ENCODE results near the gene EPS8L3.
"Not testable (repeated sequence)": the region's sequence is repeated elsewhere in the genome, so short reads cannot be mapped to it uniquely, and the experiment has no call there.

The EPS8L3 gene, protein sequence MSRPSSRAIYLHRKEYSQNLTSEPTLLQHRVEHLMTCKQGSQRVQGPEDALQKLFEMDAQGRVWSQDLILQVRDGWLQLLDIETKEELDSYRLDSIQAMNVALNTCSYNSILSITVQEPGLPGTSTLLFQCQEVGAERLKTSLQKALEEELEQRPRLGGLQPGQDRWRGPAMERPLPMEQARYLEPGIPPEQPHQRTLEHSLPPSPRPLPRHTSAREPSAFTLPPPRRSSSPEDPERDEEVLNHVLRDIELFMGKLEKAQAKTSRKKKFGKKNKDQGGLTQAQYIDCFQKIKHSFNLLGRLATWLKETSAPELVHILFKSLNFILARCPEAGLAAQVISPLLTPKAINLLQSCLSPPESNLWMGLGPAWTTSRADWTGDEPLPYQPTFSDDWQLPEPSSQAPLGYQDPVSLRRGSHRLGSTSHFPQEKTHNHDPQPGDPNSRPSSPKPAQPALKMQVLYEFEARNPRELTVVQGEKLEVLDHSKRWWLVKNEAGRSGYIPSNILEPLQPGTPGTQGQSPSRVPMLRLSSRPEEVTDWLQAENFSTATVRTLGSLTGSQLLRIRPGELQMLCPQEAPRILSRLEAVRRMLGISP

DNA sequence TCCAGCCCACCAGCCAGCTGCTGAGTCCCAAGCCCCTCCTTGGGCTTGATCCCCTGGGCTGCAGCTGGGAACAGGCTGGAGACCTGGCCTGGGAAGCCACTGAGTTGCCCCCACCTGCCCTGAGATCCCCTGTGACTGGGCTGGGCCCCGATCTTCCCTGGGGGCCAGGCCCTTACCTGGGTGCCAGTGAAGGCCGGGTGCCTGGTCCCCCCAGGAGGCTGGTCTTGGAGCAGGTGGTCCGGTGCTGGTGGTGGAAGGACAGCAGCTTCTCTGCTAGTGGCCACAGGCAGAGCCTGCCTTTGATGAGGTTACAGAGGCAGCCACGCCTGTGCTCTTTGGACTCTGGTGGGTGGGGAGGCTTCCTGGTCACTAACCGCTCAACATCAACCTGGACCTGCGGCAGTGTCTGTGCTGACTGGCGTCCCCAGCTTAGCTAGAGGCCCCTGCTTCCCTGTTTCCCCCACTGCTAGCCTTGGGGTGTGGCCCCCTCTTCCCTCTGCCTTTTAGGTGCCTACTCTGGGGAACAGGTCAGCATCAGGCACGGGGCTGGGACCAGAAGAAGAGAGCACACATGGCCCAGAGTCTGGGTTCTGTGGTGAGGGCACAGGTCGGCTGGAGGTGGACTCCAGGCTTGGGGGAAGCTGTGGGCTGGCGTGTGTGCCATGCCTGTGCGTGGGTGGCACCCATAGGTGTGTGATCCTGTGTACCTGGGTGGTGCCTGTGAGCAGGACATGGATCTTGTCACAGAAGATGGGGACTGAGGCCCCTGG, at the start of gene EPS8L3:
EPS8L3 (minus strand) TSS at position 278 of the 770 bp plus-strand sequence. CDS start 2,174 bp downstream, outside the sequence.
- DNase-seq (ENCODE audit: low spot score) = no peak

DNA sequence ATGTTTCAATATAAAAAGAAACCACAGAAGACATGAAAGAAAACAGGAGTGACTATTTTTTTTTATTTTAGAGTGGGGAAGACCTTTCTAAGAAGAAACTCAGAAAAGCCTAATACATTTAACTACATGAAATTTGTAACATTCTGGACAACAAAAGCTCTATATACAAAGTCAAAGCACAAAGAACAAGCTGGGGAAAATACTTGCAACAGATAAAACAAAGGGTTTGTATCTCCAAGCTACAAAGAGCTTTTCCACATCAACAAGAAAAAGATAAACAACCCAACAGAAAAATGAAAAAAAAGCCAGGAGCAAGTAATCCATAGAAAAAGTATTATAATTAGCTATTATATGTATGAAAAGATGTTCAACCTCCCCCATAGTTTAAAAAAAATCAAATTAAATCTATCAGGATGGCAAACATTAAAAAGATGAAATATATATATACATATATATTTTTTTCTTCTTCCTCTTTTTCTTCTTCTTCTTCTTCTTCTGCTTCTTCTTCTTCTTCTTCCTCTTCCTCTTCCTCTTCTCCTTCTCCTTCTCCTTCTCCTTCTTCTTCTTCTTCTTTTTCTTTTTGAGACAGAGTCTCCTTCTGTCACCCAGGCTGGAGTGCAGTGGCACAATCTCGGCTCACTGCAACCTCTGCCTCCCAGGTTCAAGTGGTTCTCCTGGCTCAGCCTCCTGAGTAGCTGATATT, 49.1 kb upstream of the EPS8L3 start:
- DNase-seq (ENCODE audit: low spot score) = no peak

DNA sequence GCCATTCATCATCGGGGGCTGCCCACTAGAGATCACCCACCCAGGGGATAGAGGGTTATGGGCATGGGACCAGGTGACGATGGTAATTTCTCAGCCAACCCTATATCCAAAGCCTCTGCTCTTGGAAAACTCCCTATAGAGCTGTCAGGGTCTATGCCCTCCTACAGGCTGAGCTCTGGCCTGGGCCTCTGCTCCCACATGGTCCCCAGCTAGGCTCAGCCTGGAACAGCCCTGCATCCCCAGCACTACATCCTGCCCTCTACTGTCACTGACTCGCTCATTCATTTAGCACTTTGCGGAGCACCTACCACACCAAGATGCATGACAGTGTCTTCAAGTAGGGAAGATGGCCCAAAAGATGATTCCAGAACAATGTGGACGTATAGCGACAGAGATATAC, 45.0 kb upstream of the EPS8L3 start:
- DNase-seq (ENCODE audit: low spot score) = no peak

DNA sequence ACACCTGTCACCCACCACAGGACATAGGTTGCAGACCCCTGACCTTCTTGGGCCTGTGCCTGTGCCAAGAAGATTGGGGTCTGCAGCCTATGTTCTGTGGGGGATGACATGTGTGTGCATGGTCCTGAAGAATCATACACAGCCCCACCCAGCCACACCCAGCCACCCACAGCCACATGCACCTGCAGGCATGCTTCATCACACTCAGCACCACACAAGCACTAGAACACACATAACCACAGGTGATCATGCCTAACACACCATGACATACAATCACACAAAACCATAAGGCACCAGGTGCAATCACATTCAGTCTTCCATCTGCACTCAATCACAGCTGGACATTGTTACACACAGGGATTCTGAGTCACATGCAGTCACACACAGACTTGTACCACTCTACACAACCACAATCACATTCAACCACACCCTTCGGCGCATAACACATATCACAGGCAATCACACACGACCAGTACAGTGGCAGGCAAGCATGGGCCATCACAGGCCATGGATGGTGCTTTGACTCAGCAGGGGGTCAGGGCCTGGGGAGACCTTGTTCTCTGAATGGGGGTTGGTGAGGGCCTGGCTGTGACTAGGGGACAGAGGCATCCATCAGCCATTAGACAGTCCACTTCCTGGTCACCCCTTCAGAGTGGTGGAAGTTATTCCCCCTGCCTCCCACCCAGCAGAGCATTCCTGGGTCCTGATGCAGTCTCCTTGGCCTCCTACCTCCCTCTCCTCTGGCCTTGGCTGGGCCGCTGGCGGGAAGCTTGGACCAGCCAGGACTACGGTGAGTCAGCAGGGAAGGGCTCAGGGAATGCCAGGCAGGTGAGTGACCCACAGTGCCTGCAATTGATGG, 44.3 kb upstream of the EPS8L3 start:
- DNase-seq (ENCODE audit: low spot score) = no peak

DNA sequence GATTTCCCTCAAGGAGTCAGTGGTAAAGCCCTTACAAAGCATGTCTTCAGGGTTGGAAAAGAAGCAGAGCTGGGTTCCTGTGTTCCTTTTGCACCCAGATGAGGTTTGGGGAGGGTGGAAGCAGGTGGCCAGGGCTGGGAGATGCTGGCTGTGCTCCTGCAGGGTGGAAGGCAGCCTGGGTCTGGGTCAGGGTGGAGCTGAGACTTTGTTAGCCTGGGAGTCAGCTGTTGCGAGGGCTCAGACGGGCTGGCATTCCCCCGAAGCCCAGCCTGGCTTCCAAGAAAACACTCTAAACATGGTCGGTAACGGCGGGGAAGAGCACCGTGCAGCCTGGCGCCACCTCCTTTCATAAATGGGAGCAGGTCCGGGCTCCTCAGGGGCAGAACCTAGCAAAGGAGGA, 43.7 kb upstream of the EPS8L3 start:
- DNase-seq (ENCODE audit: low spot score) = no peak

DNA sequence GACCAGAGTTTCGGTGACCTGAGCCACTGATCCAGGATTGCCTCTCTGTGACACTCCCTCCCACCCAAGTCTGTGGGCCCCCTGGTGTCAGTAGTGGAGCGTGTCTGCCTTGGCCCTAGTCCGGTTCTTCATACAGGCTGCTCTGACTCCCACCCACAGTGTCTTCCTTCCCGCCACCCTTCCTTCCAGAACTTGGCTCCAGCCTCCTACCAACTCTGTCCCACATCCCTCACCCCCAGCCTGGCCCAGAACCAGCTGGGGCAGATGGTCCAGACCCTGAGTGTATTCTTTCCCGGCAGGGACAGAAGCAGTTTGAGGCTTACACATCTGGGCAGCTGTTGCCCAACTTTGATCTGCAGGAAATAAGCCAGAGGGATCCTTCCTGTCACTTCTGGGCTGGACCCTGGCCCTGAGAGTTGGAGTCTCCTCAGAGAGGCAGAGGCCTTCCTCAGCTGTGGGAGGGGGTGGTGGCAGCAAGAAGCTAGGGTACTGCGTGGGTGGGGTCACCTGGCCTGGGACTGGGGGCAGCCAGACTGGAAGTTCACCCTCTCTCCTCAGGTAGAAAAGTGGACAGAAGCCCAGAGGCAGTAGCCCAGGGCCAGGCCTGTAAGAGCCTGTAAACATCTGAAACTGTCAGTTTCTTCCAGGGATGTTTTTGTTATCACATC, 43.1 kb upstream of the EPS8L3 start:
- no peak for DNase-seq (ENCODE audit: low spot score)

DNA sequence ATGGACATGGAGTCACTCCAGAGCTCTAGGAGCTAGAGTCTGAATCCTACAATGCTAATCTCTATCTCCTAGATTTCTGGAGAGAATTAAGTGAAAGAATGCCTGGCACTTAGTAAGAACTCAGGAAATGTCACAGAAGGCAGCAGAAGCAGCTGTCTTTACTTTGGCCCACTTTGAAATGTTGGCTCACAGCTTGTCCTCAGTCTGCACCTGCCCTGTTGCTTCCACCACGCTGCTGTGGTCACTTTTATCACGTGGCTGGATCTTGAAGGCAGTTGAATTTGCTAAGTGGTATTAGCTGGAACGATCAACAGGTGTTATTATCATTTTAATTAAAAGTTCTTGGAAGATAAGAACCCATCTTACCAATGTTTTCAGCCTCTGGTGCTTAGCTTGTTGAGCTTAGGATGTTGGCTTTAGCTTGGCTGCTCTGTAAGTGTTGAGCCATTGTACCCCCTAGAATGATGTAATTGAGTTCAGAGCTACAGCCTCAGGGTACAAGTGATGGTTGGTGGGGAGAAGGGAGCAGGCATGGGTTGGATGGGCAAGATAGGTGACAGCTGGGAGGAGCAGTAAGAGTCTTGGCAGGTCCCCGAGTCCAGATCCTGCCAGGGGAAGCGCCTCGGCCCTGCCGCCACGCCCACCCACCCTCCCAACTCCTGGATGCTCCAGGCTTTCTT, 41.9 kb upstream of the EPS8L3 start:
- no peak for DNase-seq (ENCODE audit: low spot score)

DNA sequence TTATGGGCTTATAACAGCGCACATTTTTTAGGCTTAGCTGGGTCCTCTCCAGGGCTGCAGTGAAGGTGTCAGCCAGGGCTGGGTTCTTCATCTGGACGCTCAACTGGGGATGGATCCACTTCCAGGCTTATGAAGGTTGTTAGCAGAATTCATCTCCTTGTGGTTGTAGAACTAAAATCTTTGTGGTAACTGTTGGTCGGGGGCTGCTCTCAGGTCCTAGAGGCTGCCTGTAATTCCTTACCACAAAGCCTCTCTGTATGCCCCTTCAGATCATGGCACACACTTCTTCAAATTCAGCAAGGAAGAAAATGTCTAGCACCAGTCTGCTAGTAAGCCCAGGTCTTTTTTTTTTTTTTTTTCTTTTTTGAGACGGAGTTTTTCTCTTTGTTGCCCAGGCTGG, 40.9 kb upstream of the EPS8L3 start:
- DNase-seq (ENCODE audit: low spot score) = no peak

DNA sequence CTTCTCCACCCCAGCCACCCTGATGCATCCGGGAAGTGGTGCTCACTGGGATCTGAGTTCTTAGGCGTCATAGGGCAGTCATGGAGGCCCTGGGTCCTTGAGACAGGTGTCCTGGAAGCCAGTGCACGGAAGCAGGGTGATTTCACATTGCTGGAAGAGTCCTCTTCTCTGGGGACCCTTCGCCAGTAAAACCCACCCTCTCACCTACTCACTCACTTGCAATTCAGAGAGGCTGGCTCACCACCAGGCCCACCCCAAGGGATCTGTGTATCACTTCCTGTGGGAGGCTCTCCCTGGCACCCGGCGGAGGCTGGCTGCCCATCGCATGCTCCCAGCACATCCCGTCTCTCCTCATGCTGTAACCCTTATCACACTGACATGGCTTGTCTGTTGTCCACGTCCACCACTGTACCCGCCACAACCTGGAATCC, 40.2 kb upstream of the EPS8L3 start:
- no peak for DNase-seq (ENCODE audit: low spot score)

DNA sequence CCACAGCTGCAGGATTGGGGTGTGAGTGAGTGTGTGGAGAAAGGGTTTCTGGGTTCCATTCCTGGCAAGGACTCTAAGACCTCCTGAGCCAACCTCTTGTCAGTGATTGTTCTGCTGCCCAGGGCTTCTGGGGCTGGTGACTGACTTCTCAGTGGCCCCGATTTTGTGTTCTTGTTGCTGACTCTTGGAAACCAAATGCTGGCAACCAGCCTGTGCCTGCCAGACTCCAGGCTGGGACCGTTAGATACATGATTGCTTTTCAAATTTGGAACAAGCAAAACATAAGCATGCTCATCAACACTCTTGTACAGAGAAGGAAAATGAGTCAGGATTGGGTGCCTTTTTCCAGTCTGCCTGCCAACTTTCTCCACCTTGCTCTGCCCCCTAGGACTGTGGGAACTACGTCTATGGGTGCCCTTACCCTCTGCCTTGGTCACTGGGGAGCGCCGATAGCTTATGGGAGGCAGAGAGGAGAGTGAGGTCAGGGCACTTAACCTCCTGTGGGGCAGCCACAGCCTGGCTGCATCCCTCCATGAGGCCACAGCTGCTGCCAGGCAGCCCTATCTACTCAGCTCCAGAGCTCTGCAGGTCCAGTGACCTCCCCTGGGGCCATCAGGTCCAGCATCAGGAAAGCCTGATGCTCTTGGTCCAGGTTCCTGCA, 39.3 kb upstream of the EPS8L3 start:
- DNase-seq (ENCODE audit: low spot score) = no peak

DNA sequence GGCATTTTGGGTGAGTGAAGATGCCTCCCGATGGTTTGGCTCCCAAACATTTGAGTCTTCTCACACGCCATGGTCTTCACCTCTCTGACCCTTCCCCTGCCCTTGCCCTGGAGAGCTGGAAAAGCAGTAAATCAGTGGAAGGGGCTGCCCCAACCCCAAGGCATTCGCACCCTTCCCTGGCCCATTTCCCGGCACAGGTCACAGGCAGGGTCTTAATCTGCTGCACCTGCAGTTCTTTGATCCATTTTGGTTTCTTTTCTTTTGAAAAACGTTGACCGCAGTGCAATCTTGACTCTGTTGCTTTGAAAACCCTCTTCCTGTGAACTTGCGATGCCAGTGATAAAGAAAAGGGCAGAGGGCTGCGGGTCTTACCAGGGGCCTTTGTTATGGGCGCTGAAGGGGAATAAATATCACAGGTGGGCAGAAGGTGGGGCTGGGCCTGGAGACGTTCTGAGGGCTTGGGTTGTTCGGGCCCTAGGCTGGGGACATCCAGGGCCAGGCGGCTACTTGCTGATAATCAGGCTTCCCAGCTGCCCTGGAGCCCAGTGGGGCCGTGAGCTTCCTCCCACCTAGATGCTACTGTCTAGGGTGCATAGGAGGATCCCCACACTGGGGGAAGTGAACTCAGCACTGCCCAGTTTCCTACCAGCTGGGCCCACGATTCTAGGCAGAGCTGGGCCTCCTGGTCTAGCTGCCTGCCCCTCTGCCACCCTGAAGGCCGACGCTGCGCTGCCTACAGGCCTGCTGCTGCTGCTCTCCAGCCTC, 38.6 kb upstream of the EPS8L3 start:
- DNase-seq (ENCODE audit: low spot score) = no peak

DNA sequence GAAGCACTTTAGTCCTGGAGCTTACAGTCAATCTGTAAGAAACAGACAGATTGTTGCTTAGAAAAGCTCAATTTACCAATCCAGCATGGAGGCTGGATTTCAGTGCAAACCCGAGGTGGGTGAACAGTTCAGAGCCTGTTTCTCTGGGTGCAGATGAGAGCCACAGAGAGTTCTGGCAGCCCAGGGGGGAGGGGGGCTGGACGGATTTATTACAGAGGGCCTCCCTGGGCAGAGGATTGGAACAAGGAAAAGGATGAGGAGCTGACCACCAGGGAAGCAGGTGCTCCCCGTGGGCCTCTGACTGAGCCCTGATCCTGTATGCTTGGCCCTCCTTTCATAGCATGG, 38.0 kb upstream of the EPS8L3 start:
- no peak for DNase-seq (ENCODE audit: low spot score)

DNA sequence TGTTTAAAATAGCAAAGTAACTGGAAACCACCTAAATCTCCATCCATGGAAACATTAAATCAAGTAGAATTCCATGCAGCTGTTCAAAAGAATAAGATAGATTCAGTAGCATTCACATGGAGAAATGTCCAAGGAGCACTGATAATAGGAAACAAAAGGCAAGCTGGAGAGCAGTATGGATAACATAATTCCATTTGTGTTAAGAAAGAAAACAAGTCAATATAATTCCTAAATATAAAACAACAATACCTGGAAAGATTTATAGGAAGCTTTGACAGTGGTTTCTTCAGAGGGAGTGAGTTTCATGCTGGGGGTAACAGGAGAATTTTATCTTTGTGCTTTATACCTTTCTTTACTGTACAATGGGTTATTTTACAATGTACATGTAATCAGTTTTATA, 36.6 kb upstream of the EPS8L3 start:
- no peak for DNase-seq (ENCODE audit: low spot score)

DNA sequence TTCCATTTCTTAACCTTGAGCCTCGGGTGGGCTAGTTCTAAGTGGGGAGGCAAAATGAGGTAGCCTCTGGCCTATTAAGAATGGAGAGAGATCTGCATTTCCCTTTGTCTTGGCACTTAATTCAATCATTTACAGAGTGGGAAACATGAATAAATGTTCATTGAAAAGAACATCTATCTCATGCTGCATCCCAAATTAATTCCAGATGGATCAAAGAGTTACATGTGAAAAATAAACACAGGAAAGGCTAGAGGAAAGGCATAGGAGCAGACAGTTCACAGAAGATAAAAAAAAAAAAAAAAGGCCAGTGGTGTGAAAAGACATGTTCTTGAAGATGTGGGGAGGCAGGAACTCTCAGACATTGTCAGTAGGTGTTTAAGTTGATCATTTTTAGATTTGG, 35.7 kb upstream of the EPS8L3 start:
- DNase-seq (ENCODE audit: low spot score) = no peak

DNA sequence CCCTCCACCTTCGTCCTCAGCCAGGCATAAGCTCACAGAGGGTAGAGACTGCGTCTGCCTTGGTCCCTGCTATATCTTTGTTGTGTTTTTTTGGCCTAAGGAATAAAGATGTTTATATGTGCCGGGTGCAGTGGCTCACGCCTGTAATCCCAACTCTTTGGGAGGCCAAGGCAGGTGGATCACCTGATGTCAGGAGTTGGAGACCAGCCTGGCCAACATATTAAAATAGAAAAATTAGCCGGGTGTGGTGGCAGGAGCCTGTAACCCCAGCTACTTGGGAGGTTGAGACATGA, 33.5 kb upstream of the EPS8L3 start:
- not testable (repeated sequence) for DNase-seq (ENCODE audit: low spot score)

DNA sequence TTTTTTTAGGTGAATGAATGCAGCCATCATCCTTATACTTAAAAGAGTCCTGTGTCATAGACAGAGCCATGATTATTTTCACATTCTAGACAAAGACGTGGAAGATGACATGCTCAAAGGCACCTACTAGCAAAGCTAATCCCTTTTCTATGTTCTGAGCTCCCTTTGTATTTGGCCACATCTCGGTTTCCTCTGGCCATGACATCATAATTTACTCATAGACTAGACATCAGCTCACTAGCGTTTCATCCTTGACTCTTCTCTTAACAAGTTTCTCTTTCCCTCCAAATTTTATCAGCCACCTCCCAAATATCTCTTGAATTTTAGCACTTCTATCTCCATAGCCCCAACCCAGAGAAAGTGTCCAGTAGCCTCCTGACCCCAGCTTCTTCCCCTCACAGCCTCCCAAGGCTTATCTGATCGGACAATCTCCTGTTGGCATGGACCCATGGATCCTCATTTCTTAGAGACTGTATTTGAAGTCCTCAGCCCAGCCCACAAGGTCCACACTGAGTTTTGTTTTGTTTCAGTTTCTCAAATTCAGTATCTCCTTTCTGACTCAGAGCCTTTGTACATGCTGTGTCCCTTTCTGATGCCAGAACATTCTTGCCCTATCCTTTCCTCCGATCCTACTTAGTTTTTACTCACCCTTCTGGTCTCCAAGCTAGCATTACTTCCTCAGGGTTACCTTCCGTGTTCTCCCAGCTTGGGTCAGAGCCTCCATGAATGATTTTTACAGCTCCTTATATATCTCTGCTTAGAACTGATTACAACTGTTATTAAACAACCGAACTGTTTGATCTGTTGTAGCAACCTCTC, 33.0 kb upstream of the EPS8L3 start:
- no peak for DNase-seq (ENCODE audit: low spot score)

DNA sequence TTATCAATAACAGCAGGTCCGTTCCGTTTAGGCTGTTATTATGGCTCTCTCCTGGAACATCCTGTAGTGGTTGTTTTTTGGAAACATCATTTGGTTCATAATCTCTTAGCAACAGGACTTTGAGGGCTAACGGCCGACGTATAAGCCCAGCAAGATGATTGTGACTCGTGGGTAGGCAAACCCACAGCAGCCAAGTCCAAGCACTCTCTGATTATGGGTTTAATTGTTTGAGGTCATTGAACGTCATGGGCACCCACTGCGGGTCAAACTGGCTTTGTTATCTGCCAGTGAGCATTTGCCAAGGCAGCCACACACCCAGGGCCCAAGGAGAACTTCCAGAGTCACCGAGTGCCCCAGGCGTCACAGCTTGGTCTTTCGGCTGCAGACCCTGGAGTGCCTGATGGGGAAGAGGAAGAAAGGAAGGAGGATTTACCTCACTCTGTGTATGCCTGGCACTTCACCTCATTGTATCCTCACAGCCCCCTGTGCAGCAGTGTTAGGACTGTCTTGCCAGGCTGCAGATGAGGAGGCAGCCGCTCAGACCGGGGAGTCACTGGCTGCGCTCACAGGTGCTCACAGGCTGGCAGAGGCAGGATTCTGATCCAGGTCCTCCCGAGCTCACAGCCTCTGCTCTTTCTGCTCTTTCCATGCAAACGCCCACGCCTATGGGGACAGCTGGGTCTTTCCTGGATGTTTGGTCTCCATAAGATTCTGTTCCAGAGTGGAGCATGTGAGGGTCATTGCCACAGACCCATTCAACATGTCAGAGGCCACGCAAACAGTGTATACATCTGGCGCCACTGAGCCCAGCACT, 30.8 kb upstream of the EPS8L3 start:
- DNase-seq (ENCODE audit: low spot score) = no peak

Data from hematopoietic multipotent progenitor cell treated with erythropoietin and hydrocortisone succinate and interleukin-3 and kit ligand, for 17 days (in vitro differentiated cells).